Measurements from ENCODE around the gene CLPTM1.

- no peak for TF ChIP-seq CTCF (IDR thresholded peaks at IDR 0.05)
- no peak for TF ChIP-seq POLR2A (IDR thresholded peaks at IDR 0.05)
- TF ChIP-seq POLR2AphosphoS5 (IDR thresholded peaks at IDR 0.05), result no peak
These were observed 19.7 kb downstream of the CLPTM1 start for GRCh38 chr19:44974857-44975256.
